ENCODE results near the gene MBD3L5. TPM values are rescaled to one million over a fixed set of nuclear protein-coding genes. Genes with fewer than 3 reads are reported as not detected.

Gene MBD3L5
- total RNA-seq, 1 donor, result not detected

DNA sequence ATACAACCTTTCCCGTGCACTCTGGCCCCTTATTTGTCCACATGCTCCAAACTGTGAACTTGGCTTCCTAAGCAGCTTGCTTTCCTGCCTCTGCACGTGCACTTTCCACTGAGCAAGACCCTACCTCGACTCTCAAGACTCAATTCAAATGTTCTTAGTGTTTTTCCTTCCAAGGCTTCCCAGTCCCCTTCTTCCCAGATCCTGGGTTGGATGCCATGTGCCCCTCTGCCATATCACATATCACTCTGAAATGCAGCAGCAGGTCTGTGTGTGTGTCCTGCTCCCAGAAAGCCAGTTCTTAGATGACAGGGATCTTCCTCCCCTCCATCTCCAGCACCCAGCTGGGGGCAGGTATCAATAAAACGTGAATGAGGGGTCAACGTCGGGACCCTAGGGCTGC, 42.2 kb downstream of the MBD3L5 start:
- peaks cover 6% of the 10 kb centered on the region for H3K9me3 ChIP-seq (ENCODE audit: low read depth, low read length)
- peaks cover 48% of the 10 kb centered on the region for H3K36me3 ChIP-seq (ENCODE audit: insufficient read depth, low read length)
- no peak overlapping the region for H2AFZ ChIP-seq (ENCODE audit: low read length)
- DNase-seq (ENCODE audit: insufficient read length, low spot score, missing footprints), result no peak
- H3K27me3 ChIP-seq (ENCODE audit: insufficient read depth, low read length), result no peaks in the 10 kb centered on the region
- TF ChIP-seq, protein P1, sequence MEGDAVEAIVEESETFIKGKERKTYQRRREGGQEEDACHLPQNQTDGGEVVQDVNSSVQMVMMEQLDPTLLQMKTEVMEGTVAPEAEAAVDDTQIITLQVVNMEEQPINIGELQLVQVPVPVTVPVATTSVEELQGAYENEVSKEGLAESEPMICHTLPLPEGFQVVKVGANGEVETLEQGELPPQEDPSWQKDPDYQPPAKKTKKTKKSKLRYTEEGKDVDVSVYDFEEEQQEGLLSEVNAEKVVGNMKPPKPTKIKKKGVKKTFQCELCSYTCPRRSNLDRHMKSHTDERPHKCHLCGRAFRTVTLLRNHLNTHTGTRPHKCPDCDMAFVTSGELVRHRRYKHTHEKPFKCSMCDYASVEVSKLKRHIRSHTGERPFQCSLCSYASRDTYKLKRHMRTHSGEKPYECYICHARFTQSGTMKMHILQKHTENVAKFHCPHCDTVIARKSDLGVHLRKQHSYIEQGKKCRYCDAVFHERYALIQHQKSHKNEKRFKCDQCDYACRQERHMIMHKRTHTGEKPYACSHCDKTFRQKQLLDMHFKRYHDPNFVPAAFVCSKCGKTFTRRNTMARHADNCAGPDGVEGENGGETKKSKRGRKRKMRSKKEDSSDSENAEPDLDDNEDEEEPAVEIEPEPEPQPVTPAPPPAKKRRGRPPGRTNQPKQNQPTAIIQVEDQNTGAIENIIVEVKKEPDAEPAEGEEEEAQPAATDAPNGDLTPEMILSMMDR (IDR thresholded peaks at IDR 0.05; ENCODE audit: extremely low read depth, low read depth, low read length), result no peak
- no peak overlapping the region for H3K27ac ChIP-seq (ENCODE audit: low read depth, low read length)
- H3K4me1 ChIP-seq (ENCODE audit: insufficient read depth, low read length), result peaks cover 8% of the 10 kb centered on the region
- H3K4me3 ChIP-seq (ENCODE audit: insufficient read depth, low read length), result no peak overlapping the region
- H3K4me2 ChIP-seq (ENCODE audit: insufficient read depth, low read length), result no peak overlapping the region
- H4K20me1 ChIP-seq (ENCODE audit: insufficient read depth, low read length), result no peaks in the 10 kb centered on the region
- peaks cover 18% of the 10 kb centered on the region for H3K79me2 ChIP-seq (ENCODE audit: insufficient read depth, low read length)

DNA sequence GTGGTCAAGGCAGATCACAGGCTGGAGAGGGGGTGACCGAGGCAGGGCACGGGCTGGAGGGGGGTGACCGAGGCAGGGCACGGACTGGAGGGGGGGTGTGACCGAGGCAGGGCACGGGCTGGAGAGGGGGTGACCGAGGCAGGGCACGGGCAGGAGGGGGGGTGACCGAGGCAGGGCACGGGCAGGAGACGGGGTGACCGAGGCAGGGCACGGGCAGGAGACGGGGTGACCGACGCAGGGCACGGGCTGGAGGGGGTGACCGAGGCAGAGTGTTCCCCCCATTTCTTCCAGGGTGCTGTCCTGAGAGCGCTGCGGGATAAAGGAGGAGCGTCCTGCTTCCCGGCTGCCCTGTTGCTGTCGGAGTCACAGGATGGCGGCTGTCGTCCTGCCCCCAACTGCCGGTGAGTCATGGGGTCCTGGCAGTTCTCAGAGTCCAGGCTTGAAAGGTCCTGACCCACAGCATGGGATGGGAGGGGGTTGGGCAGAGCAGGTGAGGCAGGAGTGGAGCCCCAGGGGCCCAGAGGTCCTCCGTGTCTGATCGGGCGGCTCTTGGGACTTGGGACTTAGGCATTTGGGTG, 44.4 kb downstream of the MBD3L5 start:
- Histone ChIP-seq H3K27me3 (ENCODE audit: insufficient read depth, low read length) (no peaks in the 10 kb centered on the region), H4K20me1 (ENCODE audit: insufficient read depth, low read length) (no peaks in the 10 kb centered on the region), H3K4me3 (ENCODE audit: insufficient read depth, low read length) (no peak overlapping the region), H3K4me2 (ENCODE audit: insufficient read depth, low read length) (no peak overlapping the region), H3K4me1 (ENCODE audit: insufficient read depth, low read length) (peaks cover 8% of the 10 kb centered on the region), H3K79me2 (ENCODE audit: insufficient read depth, low read length) (peaks cover 16% of the 10 kb centered on the region), H3K9me3 (ENCODE audit: low read depth, low read length) (peaks cover 19% of the 10 kb centered on the region), H3K36me3 (ENCODE audit: insufficient read depth, low read length) (peaks cover 70% of the 10 kb centered on the region), H3K27ac (ENCODE audit: low read depth, low read length) (no peak overlapping the region), H2AFZ (ENCODE audit: low read length) (no peak overlapping the region)
- TF ChIP-seq, protein P1 (IDR thresholded peaks at IDR 0.05; ENCODE audit: extremely low read depth, low read depth, low read length), result no peak
- no peak for DNase-seq (ENCODE audit: insufficient read length, low spot score, missing footprints)

DNA sequence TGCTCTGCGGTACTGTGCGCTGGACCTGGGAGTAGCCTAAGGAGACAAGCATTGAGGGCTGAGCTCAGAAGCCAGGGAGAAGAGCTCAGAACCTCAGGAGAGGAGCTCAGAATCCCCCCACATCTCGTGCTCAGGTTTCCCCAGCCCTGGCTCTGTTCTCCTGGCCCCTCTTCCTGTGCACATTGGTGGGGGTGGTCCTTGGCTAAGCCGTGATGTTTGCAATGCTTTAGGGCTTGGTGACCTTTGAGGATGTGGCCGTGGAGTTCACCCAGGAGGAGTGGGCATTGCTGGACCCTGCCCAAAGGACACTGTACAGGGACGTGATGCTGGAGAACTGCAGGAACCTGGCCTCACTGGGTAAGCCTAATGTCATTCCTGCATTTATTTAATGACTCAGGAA, 45.8 kb downstream of the MBD3L5 start:
- TF ChIP-seq, protein P1 (IDR thresholded peaks at IDR 0.05; ENCODE audit: extremely low read depth, low read depth, low read length), result no peak

DNA sequence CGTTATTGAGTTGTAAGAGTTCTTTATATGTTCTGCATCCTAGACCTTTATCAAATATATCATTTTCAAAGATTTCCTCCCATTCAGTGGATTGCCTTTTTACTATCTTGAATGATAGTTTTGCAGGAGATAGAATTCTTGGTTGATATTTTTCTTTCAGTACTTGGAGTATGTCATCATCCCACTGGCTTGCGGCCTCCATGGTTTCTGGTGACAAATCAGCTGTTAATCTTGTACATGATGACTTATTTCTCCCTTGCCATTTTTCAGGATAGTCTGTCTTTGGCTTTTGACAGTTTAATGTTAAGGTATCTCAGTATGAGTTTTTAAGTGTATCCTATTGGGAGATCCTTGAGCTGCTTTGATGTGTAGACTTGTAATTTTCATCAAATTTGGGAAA, 47.6 kb downstream of the MBD3L5 start:
- Histone ChIP-seq H3K27me3 (ENCODE audit: insufficient read depth, low read length) (no peaks in the 10 kb centered on the region), H3K4me1 (ENCODE audit: insufficient read depth, low read length) (no peaks in the 10 kb centered on the region), H4K20me1 (ENCODE audit: insufficient read depth, low read length) (no peaks in the 10 kb centered on the region), H3K4me2 (ENCODE audit: insufficient read depth, low read length) (no peak overlapping the region), H3K9me3 (ENCODE audit: low read depth, low read length) (peaks cover 43% of the 10 kb centered on the region), H3K27ac (ENCODE audit: low read depth, low read length) (no peak overlapping the region), H2AFZ (ENCODE audit: low read length) (no peak overlapping the region), H3K79me2 (ENCODE audit: insufficient read depth, low read length) (no peaks in the 10 kb centered on the region), H3K4me3 (ENCODE audit: insufficient read depth, low read length) (no peak overlapping the region), H3K36me3 (ENCODE audit: insufficient read depth, low read length) (peaks cover 90% of the 10 kb centered on the region)
- DNase-seq (ENCODE audit: insufficient read length, low spot score, missing footprints), result no peak
- TF ChIP-seq, protein P1 (IDR thresholded peaks at IDR 0.05; ENCODE audit: extremely low read depth, low read depth, low read length), result no peak

More for the DNA sequence above, 45.8 kb downstream of the MBD3L5 start:
- H3K36me3 ChIP-seq (ENCODE audit: insufficient read depth, low read length), result peaks cover 82% of the 10 kb centered on the region
- no peak overlapping the region for H3K27ac ChIP-seq (ENCODE audit: low read depth, low read length)
- DNase-seq (ENCODE audit: insufficient read length, low spot score, missing footprints), result no peak
- peaks cover 3% of the 10 kb centered on the region for H3K79me2 ChIP-seq (ENCODE audit: insufficient read depth, low read length)
- no peaks in the 10 kb centered on the region for H3K4me1 ChIP-seq (ENCODE audit: insufficient read depth, low read length)
- H3K9me3 ChIP-seq (ENCODE audit: low read depth, low read length), result peaks cover 31% of the 10 kb centered on the region
- no peak overlapping the region for H2AFZ ChIP-seq (ENCODE audit: low read length)
- no peak overlapping the region for H3K4me3 ChIP-seq (ENCODE audit: insufficient read depth, low read length)
- no peaks in the 10 kb centered on the region for H3K27me3 ChIP-seq (ENCODE audit: insufficient read depth, low read length)
- no peaks in the 10 kb centered on the region for H4K20me1 ChIP-seq (ENCODE audit: insufficient read depth, low read length)
- H3K4me2 ChIP-seq (ENCODE audit: insufficient read depth, low read length), result no peak overlapping the region

Other genes starting within 250 kb of the MBD3L5 start
- not detected in 2 replicates for gene ADGRE1, start 143.0 kb upstream of the MBD3L5 start, total RNA-seq
- gene MBD3L2B, start 9.1 kb upstream of the MBD3L5 start, total RNA-seq, result not detected in 2 replicates
- not detected in 2 replicates for gene MBD3L4, start 9.6 kb downstream of the MBD3L5 start, total RNA-seq
- not detected in 2 replicates for gene MBD3L2, start 18.7 kb downstream of the MBD3L5 start, total RNA-seq
- not detected in 2 replicates for gene MBD3L3, start 28.1 kb downstream of the MBD3L5 start, total RNA-seq
- 19.5 and 20.0 TPM in 2 replicates for gene ZNF557, start 39.1 kb downstream of the MBD3L5 start, total RNA-seq

All from osteoblast (primary cell).